HG03280 (cell line): ENCODE results near the gene COL21A1.

Experiments used
- ATAC-seq: cut with Tn5 transposase; IDR thresholded peaks from one replicate; pipeline ENCODE4 v1.9.1; 2021; ENCODE audit warnings: mild to moderate bottlenecking, moderate library complexity; ENCODE audit not compliant: unreplicated experiment

Gene COL21A1

DNA sequence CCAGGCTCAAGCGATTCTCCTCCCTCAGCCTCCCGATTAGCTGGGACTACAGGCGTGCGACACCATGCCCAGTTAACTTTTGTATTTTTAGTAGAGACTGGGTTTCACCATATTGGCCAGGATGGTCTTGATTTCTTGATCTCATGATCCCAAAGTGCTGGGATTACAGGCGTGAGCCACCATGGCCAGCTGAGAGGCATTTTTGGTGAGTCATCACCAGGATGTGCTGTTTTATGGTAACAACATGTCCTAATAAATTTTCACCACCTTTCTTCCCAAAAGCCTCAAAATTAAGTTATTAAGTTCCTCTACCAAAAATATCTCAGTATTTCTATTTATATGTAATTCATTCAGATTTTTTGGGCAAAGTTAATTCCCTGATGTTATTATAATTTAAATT lies 53.5 kb downstream of the COL21A1 start:
- ATAC-seq: no peak

DNA sequence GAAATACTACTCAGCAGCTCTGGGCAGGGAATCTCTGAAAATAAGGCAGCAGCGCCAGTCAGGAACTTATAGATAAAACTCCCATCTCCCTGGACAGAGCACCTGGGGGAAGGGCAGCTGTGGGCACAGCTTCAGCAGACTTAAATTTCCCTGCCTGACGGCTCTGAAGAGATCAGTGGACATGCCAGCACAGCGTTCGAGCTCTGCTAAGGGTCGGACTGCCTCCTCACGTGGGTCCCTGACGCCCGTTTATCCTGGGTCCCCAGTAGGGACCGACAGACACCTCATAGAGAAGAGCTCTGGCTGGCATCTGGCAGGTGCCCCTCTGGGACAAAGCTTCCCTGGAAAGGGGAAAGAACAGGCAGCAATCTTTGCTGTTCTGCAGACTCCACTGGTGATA lies 59.0 kb downstream of the COL21A1 start:
- no peak for ATAC-seq

DNA sequence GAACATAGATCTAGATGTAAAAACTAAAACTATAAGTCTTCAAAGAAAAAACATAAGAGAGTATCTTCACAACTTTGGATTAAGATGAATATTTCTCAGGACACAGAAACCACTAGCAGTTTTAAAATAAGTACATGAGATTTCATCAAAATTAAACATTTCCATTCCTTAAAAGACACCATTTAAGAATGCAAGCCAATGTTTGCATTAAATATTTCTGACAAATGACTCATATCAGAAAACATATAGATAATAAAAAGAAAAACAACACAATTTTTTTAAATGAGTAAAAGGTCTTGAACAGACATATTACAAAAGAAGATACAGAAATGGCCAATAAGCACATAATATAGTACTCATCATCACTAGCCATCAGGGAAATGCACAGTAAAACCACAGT lies 59.7 kb downstream of the COL21A1 start:
- ATAC-seq: no peak

DNA sequence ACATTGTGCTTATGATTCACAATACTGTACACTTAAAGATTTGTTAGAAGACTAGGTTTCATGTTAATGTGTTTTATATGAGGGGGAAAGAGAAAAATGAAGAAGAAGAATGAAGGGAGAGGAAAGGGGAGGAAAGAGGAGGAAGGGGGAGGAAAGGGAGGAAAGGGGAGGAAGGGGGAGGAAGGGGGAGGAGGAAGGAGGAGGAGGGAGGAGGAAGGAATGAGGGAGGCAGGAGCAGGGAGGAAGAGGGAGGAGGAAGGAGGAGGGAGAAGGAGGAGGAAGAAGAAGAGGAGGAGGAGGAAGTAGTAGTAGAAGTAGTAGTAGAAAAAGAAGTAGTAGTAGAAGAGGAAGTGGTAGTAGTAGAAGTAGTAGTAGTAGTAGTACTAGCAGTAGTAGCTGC lies 70.6 kb downstream of the COL21A1 start:
- no peak for ATAC-seq

DNA sequence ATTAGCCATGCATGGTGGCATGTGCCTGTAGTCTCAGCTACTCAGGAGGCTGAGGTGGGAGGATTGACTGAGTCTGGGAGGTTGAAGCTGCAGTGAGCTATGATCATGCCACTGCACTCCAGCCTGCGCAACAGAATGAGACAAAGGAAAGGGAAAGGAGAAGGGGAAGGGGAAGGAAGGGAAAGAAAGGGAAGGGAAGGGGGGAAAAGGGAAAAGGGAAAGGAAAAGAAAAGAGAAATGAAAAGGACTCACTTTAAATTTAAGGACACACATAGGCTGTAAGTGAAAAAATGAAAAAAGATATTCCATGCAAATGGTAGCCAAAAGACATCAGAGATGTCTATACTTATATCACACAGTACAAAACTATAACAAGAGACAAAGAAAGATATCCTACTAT lies 74.2 kb downstream of the COL21A1 start:
- no peak for ATAC-seq

DNA sequence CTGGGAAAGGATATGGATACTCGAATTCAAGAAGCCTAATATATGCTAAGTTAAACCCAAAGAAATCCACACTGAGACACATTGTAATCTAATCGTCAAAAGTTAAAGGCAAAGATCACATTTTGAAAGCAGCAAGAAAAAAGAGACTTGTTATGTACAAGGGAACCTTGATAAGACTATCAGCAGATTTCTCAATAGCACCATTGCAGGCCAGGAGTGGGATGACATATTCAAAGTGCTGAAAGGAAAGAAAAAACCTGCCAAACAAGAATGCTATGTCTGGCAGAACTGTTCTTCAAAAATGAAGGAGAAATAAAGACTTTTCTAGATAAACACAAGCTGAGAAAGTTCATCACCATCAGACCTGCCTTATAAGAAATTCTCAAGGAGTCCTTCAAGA lies 75.2 kb downstream of the COL21A1 start:
- ATAC-seq: no peak

DNA sequence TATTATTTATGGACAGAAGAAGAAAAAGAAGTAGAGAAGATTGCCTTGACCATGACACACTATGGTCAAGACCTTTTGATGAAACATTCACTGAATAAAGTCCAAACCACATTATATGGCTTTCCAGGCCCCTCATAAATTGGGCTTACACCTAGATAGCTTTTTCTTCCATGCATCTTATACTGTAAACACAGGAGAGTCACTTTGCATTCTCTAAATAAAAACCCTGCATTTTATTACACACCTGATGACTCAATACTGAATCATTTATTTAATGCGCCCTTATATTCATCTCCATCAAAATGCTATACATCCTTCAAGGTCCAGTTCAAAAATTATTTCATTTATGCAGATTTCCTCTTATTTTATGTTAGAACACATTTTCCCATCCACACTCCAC lies 78.0 kb downstream of the COL21A1 start:
- no peak for ATAC-seq

DNA sequence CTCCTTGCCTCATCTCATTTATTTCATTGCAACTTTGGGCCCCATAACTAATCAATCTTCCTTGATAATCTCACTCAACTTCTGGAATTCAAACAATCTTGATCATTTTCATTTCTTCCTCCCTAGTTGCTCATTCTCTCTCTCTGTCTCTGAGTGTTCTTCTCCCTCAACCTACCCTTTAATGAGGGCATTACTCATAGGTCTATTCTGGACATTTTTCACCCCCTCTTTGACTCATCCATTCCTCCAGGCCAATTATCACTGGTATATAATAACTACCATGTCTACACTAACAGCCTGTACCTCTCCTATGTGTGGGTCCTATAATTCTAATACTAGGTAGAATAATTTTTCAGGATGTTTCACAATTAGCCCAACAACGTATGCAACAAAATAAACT lies 78.8 kb downstream of the COL21A1 start:
- ATAC-seq: no peak

DNA sequence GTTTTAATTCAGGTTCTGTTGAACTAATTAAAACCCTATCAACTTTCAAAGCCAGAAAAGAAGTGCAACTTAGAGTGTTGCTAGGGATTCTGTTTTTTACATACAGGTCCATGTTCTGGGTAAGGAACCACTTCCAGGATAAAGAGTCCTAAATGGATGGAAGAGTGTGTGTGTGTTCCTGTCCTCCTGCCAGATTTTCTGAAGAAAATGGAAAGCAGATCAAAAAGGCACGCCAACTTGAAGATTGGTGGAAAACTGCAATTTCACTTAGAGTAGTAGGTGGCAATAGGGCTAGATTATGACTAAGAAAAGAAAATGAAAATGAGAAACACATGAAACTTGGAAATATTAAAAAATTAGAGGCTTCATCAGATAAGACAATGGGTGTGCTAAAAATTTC lies 85.3 kb downstream of the COL21A1 start:
- ATAC-seq: no peak

DNA sequence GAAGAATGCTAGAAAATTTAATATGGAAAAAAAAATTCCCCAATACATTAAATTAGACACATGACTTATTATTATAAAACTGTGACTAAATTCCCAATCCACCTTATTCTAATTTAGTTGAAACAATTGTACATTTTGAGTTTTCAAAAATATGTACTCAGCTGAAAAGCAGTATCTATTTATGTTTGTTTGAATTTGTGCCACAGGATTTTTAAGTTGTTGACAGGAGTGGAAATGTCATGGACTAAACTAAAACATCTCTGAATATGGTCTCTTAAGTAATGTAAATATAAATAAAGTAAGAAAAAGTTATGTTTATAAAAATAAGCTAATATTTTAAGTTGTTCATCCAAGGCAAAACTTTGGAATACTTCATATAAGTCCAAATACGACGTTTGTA lies 86.9 kb downstream of the COL21A1 start:
- ATAC-seq: no peak

DNA sequence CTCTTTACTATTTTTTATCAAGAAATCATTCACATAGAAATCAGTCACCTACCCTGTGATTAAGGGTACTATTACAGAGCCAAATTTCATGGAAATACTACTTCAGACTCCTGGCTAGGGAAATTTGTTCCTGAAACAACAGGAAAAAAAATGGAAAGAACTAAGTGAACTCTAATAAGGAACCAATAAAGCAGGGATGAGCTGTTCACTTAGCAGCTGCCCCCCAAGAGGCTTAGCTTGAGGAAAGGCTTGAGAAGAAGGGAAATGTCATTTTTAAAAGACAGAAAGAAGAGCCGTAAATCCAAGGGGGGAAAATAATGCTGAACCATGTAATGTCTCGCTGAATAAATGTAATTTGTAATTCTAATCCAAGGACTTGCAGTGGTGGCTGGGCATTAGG lies 88.8 kb downstream of the COL21A1 start:
- ATAC-seq: no peak

DNA sequence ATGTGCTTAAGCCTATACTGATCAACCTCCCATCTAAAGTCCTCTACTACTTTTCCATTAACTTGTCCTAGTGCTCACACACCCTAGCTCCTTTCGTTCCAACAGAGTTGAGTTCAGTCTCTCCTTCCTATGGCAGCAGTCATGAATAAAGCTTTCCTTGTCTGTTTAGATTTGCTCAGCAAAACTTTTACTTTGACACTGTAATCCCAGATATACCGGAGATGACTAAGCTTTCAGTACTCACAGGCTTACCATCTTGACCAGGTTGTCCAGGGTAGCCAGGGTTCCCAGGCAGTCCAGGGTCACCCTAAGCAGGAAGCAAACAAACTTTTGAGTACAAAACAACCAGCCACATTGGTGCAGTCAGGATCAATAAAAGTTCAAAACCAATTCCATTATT lies 90.7 kb downstream of the COL21A1 start:
- no peak for ATAC-seq

DNA sequence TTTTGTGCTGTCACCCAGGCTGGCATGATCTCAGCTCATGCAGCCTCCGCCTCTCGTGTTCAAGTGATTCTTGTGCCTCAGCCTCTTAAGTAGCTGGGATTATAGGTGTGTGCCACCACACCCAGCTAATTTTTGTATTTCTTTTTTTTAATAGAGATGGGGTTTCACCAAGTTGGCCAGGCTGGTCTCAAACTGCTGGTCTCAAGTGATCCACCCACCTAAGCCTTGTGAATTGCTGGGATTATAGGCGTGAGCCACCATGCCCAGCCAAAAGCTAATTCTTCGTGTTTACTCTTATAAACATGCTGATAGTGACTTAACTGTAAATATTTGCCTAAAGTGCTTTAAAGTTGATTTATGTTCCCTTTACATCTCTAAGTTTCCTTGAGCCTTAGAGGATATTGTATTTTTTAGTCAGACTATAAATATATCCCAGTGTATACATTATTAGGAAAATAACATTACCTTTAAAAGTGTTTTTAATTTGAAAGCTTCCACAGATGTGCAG lies 91.7 kb downstream of the COL21A1 start:
- no peak for ATAC-seq

DNA sequence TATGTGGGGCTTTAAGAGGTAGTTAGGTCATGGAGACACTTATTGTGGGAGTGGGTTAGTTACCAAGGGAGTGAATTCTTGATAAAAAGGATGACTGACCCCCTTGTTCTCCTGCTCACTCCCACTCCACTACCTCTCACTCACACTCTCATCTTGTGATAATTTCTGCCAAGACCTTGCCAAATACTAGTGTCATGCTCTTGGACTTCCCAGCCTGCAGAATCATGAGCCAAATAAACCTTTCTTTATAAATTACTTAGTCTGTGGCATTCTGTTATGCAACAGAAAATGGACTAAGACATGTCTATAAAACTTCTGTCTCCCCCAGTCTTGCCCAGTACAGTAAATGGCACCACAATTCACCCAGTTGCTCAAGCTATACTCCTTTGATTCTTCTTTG lies 93.3 kb downstream of the COL21A1 start:
- no peak for ATAC-seq

DNA sequence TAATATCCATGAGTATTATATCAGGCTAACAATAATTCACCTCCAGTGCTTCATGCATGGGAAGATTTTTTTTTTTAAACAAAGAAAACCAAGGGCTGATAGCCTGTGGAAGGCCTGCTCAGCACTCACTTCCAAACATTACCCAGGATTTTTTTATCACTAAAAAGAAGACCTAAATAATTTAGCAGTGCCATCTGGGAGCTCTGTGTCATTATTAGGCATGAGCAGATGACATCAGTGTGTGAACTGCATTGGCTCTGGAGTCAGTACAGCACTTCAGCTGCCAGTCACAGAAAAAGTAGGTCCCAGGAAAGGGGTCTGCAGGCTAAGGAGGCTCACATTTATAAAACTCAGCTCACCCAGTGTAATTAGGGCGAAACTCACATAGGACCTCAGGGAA lies 94.8 kb downstream of the COL21A1 start:
- ATAC-seq: no peak

DNA sequence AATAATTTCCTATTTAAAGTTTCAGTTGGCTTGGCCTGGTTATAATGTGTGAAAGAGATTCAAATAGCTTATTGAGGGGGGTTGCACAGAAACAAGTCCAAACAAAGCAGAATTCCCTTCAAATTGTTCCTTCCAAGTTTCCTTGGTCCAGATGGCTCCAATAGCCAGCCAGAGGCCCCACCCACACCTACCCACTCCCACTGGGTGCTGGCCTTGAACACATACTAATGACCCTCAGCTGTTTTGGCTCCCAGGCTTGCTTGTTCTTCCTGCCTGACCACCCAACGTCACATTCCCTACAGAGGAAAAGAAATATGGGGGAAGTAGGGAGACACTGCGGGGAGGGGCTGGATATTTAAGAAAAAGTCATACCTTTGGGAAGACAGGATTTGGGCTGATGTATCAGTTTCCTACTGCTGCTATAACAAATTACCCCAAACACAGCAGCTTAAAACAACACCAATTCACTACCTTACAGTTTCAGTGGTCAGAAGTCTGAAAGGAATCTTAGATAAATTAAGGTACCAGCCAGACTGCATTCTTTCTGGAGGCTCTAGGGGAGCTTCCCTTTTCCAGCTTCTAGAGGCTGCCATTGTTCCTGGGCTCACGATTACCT lies 95.7 kb downstream of the COL21A1 start:
- ATAC-seq: no peak

DNA sequence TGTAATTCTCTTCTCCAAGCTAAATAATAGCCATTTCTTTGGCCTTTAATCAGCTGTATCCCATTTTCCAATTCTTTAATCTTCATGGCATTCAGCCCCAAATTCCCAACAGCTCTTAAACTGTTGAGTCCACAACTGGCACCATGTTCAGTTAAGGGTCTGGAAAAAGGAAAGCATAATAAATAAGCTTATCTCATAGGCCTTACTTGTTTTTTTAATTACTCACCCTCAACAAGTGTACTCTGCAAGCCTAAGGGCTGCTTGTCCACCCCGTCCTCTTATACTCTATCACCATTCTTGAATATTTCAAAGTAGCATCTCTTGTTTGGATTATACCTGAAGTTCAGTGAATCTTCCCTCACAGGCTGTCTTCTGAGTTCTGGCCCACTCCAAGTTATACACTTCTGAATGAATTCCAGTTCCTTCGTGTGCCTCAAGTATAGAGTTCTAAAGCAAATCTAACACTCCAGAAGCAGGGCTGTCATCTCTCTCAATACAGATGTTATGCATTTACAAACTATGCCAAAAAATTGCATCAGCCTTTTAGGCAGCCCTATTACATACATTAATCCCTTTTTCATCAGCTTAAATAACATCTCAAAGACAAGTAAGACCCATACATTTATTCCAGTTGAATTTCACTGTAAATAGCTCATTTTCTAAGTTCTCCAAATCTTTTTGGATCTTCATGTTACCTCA lies 98.7 kb downstream of the COL21A1 start:
- no peak for ATAC-seq

DNA sequence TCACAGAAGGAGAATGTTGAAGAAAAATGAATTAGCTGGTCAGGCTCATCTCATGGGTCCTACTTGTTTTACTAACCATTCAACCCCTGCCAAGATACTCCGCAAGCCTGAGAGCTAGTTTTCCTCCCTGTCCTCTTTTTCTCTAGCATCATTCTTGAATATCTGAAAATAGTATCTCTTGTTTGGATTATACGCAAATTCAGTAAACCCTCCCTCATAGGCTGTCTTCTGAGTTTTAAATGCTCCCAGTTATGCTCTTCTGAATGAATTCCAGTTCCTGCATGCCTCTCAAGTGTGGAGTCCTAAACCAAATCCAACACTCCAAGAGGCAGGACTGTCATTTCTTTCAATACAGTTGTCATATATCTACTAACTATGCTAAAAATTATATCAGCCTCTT lies 99.6 kb downstream of the COL21A1 start:
- ATAC-seq: no peak

DNA sequence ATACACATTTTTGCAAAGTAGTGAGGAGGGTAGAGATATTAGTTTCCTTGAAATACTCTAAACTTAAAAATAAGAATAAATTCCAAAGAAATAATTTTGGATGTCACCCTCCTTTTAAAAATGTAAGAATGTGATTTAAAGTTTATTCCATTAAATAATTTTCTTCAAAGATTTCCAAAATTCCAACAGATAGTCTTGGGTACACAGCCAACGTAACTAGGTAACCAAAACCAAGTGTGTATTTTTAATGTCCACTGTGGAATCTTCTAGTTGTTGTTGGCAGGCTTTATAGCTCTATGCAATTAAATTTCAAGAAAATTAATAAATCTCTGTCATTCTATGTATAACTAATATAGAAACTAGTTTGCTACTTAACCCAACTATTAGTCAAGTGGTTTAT lies 101.3 kb downstream of the COL21A1 start:
- ATAC-seq: no peak

DNA sequence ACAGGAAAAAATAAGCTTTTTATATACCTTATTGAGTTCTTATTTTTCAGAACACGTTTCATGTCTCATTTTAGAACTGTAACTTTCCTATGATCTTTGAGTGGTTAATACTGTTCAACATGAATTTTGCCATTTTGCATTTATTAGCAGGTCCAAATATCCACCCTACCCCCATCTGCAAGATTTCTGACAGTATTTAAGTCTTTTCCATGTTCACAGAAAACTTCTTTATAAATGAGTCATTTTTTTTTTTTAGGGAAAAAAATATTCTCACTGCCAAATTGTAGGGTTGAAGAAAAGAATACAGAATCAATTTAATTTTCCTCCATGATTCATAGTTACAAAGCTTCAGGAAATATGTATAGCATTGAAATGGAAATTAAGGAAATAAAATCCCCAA lies 101.8 kb downstream of the COL21A1 start:
- ATAC-seq: no peak

DNA sequence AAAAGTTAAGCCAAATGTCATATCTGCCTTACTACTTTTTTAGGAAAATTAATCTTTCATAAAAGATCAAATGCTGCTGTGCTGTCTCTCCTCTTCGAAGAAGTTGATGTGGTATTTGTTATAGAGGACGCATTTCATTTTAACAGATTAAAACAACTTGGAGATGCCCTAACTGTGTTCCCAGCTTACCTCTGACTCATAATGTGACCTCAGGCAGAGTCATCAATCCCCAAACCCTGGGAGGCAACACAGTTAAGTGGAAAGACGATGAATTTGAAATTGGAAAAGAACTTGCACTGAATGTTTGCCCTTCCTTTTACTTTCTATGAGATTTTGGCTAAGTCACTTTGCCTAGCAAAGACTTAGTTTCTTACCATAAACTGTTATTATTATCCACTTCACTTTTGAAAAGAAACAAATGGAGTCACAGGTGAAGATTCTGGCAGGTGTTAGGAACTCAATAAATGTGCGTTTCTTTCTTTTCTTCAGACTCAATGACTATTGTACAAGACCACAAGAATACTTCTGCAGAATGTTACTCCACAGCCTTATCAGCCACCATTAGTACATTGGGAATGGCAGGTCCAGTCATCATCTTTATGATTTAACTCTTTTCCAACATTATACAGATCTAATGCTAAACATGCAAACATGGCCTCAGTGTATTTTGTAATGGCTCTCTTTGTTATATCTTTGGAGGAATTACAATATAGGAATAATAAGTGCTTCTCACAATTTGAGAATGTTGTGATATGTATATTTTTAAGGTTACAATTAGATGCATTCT lies 102.6 kb downstream of the COL21A1 start:
- ATAC-seq: no peak

DNA sequence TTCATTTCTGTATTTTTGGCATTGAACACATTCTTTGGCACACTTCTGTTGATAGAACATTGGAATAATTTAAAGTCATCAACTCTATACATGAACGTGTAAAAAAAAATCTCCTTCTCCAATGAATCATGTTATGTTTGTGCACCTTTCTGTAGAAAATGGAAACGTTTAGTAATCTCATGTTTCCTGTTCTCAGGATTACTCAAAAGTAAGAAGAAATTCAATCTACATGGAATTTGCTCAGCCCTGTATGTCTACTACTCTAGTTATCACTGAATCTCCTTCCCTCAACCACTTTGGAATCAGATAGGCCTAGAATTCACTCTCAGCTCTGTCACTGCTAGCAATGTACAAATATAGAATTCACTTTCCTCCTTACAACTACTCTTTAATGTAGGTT lies 103.6 kb downstream of the COL21A1 start:
- no peak for ATAC-seq
